GM12875 (cell line): ENCODE measurements around the gene SELL.
"Not testable (repeated sequence)": the region's sequence is repeated elsewhere in the genome, so short reads cannot be mapped to it uniquely, and the experiment has no call there.

ENCODE experiments used
- H3K4me3 ChIP-seq: one replicate; pipeline ENCODE4 v1.5.1; 2011; ENCODE audit warnings: low read depth, low read length, control low read depth
- TF ChIP-seq, protein P1 (sequence below): IDR thresholded peaks from 2 replicates; pipeline ENCODE4 v1.5.1; 2011; ENCODE audit warnings: low read depth, mild to moderate bottlenecking, control low read depth, inconsistent platforms, low read length, moderate library complexity, borderline replicate concordance; ENCODE audit not compliant: insufficient read depth

The SELL gene

DNA sequence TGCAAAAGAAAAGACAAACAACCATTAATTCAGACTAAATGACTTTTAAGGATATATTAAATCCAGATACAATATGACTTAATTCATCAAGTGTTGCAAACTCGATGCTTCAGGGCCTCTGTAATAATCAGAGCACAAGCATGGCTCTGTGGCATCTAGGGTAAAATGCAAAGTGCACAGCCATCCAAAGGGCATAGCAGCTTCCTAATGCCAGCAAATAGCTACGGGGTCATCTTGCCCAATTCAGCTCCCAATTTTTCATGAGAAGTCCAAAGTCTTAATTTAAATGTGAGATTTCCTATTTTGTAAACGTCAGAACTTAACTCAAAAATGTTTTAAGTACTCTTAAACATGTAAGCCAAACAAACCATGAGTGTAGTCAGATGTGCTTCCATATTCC is 14.5 kb upstream of the SELL start:
- no peak overlapping the region for H3K4me3 ChIP-seq

DNA sequence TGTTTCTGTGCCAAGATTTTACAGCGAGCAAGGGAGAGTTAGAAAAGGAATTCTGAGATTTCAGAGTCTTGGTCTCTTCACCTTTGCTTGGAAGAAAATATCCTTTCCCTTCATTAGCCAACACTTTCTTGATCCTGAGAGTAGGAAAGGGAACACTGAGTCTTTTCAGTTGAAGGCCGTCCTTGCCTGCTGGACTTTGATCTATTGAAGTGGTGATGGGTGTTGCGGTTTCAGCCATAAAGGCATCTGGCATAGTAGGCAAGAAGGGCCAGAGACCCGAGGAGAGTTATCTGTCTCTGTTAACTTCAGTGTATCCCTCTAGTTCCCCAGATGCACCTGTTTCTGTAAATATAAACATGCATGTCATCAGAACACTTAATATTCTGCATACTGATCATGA is 12.7 kb upstream of the SELL start:
- H3K4me3 ChIP-seq, result no peak overlapping the region
- TF ChIP-seq, protein P1, sequence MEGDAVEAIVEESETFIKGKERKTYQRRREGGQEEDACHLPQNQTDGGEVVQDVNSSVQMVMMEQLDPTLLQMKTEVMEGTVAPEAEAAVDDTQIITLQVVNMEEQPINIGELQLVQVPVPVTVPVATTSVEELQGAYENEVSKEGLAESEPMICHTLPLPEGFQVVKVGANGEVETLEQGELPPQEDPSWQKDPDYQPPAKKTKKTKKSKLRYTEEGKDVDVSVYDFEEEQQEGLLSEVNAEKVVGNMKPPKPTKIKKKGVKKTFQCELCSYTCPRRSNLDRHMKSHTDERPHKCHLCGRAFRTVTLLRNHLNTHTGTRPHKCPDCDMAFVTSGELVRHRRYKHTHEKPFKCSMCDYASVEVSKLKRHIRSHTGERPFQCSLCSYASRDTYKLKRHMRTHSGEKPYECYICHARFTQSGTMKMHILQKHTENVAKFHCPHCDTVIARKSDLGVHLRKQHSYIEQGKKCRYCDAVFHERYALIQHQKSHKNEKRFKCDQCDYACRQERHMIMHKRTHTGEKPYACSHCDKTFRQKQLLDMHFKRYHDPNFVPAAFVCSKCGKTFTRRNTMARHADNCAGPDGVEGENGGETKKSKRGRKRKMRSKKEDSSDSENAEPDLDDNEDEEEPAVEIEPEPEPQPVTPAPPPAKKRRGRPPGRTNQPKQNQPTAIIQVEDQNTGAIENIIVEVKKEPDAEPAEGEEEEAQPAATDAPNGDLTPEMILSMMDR, result no peak

More for the DNA sequence above, 14.5 kb upstream of the SELL start:
- TF ChIP-seq, protein P1, result no peak

DNA sequence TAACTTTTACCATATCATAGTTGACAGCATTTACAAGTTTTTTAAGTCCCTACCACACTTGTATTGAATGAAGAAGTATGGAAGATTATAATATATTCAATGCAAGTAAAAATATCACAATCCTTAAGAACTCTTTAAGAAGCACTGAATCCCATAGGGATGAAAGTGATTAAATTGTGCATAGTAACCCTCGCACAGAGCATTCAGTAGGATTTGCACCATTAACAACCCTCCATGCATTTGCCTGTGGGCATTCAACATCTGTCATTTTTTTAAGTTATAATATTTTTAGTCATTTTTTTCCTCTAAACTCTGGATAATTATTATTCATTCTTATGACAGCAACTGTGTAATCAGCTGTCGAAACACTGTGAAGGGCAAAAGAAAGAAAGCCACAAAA is 12.3 kb upstream of the SELL start:
- H3K4me3 ChIP-seq, result no peak overlapping the region
- TF ChIP-seq, protein P1, result no peak

DNA sequence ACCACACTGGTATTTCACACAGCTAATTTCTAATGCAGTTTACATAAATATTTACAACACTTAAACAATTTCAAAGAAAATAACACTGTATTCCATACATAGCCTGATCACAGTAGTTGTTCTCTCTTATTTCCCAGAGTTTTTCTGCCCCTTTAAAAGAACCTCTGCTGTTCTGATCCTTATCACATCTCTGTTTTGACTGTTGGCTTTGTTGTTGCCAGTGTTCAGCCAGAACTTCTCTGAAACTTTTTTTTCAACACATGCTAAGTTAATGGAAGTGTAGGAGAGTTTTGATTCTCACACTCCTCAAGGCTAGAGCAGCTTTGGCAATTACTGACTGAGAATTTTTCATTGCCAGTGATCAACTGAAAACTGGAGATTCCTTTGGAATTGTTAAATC is 11.4 kb upstream of the SELL start:
- TF ChIP-seq, protein P1, result no peak
- H3K4me3 ChIP-seq, result no peak overlapping the region

DNA sequence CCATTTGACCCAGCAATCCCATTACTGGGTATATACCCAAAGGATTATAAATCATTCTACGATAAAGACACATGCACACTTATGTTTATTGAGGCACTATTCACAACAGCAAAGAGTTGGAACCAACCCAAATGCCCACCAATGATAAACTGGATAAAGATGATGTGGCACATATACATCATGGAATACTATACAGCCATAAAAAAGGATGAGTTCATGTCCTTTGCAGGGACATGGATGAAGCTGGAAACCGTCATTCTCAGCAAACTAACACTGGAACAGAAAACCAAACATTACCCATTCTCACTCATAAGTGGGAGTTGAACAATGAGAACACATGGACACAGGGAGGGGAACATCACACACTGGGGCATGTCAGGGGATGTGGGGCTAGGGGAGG is 3.7 kb upstream of the SELL start:
- not testable (repeated sequence) for H3K4me3 ChIP-seq

DNA sequence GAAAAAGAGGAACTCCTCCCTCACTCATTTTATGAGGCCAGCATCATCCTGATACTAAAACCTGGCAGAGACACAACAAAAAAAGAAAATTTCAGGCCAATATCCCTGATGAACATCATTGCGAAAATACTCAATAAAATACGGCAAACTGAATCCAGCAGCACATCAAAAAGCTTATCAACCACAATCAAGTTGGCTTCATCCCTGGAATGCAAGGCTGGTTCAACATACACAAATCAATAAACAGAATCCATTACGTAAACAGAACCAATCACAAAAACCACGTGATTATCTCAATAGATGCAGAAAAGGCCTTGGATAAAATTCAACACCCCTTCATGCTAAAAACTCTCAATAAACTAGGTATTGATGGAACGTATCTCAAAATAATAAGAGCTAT is 1.7 kb upstream of the SELL start:
- H3K4me3 ChIP-seq, result not testable (repeated sequence)

DNA sequence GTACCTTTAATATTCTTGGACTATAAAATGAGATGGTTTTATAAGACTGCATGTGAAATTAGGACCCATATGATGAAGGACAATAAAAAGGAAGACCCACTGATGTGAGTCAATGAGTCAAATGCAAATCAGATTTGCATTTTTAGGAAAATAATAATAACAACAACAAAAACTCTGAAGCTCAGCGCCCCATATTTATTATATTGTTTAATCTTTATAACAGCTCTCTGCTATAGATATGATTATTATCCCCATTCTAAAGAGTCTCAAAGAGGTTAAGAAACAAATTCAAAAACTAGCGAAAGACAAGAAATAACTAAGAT is 850 bp upstream of the SELL start:
- TF ChIP-seq, protein P1, result no peak

DNA sequence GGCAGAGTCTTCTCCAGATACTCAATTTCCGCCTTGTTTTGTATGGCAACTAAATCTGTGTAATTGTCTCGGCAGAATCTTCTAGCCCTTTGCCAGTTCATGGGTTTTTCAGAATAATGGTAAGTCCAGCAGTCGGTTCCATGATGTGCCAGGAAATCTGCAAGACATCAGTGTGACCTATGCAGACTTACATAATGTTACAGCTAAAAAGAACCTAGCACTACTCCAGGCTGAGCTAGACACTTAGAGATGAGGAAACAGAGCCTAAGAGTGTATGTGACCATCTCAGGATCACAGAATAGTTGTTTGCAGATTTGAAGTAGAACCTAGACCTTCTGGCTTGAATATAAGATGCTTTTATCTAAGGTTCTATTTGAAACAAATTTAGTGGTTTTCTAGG is 2.8 kb downstream of the SELL start:
- H3K4me3 ChIP-seq, result peak overlapping the region; percentile 22
- TF ChIP-seq, protein P1, result no peak

More for the DNA sequence above, 850 bp upstream of the SELL start:
- no peak overlapping the region for H3K4me3 ChIP-seq
